Heart left ventricle (tissue), 13 donors: ENCODE results near the gene CFAP58.

Experiments
- CTCF ChIP-seq, 12 donors: fragments of 200-600 bp; sonication (generic) in 4 of 12; IDR thresholded peaks; one replicate each; pipeline versions ENCODE4 v1.5.0 to v1.8.0; 2018 to 2022; ENCODE audit warnings: antibody characterized with exemption in 12 of 12, mild to moderate bottlenecking in 5 of 12
- POLR2A ChIP-seq, 2 donors: fragments of 450-650 bp; IDR thresholded peaks; one replicate each; pipeline ENCODE4 v1.6.1; 2017; ENCODE audit warnings: antibody characterized with exemption in 2 of 2, mild to moderate bottlenecking in 2 of 2, moderate library complexity in 2 of 2
- donor health status: ischemic (EF 13 %, LVEDD 7.1; RV severe dilation, severe dysfunction).
- donor health status: DM: no; HTN: yes; CAD: no.
- donor health status: DM: no; HTN: no; CAD: no.
- donor health status: ischemic (EF 25% LVEDD 6.9; RV normal size, moderate dysfunction).
- donor health status: ischemic (EF 25% LVEDD 5.7; RV mildly dilated, moderate dysfunction).
- donor health status: ischemic (EF 35%, LVEDD 5.7; RV mildly dilated, moderate dysfunction).
- donor health status: nonischemic (EF 11% LVEDD 7.7; RV severe dilation, severe dysfunction).
- donor health status: DM: yes; HTN: yes; CAD: no.
- donor health status: PGD.
- donor health status: ischemic (EF 29% LVEDD 5.4; RV normal size, mild dysfunction).
- donor health status: nonischemic (EF 23%, LVEDD 6.1; RV moderate dilation, normal function).

DNA sequence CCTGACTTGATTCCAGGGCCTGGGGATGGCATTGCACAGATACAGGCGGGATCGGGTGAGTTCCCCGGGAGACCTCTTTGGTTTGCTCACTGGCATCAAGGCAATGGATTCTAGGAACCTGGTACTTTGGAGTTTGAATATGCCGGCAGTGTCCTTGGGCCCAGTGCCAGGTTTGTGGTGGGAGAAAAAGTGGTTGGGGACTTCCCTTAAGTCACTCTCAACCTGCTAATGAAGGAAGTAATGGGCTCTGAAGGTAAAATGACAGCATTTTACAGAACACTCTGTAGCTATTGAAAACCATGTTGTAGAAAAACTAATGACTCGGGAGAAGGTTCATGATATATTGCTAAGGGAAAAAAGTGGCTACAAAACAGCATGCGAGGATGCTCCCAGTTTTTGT lies 129.9 kb downstream of the CFAP58 start:
- no peak for TF ChIP-seq CTCF (IDR thresholded peaks at IDR 0.05)
- no peak for TF ChIP-seq POLR2A (IDR thresholded peaks at IDR 0.05)
